GM12878 (cell line): Measurements from ENCODE around the gene P2RX7. TPM values are rescaled to one million over a fixed set of nuclear protein-coding genes. Genes with fewer than 3 reads are reported as not detected.
A peak's percentile ranks its signal among the peaks of the same experiment; 100 is the strongest.

Experiments used
- ASH2L ChIP-seq: fragments of 300-600, 200-600 bp; sonication (generic); IDR thresholded peaks from 2 replicates; pipeline ENCODE4 v1.6.1; 2017; ENCODE audit warnings: low read depth, mild to moderate bottlenecking, borderline replicate concordance
- BACH1 ChIP-seq: fragments of 450-650 bp; IDR thresholded peaks from 2 replicates; pipeline ENCODE4 v1.6.1; 2017; ENCODE audit warnings: mild to moderate bottlenecking, borderline replicate concordance
- BHLHE40 ChIP-seq, 2 experiments: fragments of 450-650 bp in 1 of 2; IDR thresholded peaks; 2 replicates each; pipeline ENCODE4 v1.6.1; 2011 to 2017; ENCODE audit warnings: low read depth in 2 of 2, borderline replicate concordance in 1 of 2, improper control_type of control experiment in 1 of 2, low read length in 1 of 2, mild to moderate bottlenecking in 1 of 2
- CHD2 ChIP-seq: IDR thresholded peaks from 2 replicates; pipeline ENCODE4 v1.6.1; 2011; ENCODE audit warnings: low read depth, low read length, improper control_type of control experiment, borderline replicate concordance
- FOS ChIP-seq: IDR thresholded peaks from 3 replicates; pipeline ENCODE4 v1.6.1; 2011; ENCODE audit warnings: borderline replicate concordance; ENCODE audit not compliant: insufficient read length; ENCODE audit errors: extremely low read depth
- HDAC2 ChIP-seq: fragments of 200-600 bp; sonication (generic); IDR thresholded peaks from 2 replicates; pipeline ENCODE4 v1.6.1; 2017
- IKZF1 ChIP-seq: fragments of 450-650 bp; conservative IDR thresholded peaks from 2 replicates; pipeline ENCODE4 v1.6.1; 2017; ENCODE audit warnings: antibody characterized with exemption, mild to moderate bottlenecking
- KDM1A ChIP-seq: fragments of 200-600 bp; sonication (generic); IDR thresholded peaks from 2 replicates; pipeline ENCODE4 v1.6.1; 2016; ENCODE audit warnings: borderline replicate concordance
- NFXL1 ChIP-seq: fragments of 450-650 bp; IDR thresholded peaks from 2 replicates; pipeline ENCODE4 v1.6.1; 2017; ENCODE audit warnings: antibody characterized with exemption, mild to moderate bottlenecking, borderline replicate concordance
- NFYB ChIP-seq: IDR thresholded peaks from 2 replicates; pipeline ENCODE4 v1.6.1; 2011; ENCODE audit warnings: low read depth, mild to moderate bottlenecking, low read length, improper control_type of control experiment, moderate library complexity; ENCODE audit not compliant: insufficient read depth
- NR2C2 ChIP-seq: IDR thresholded peaks from 2 replicates; pipeline ENCODE4 v1.6.1; 2011; ENCODE audit warnings: borderline replicate concordance, low read depth; ENCODE audit not compliant: control insufficient read depth, insufficient read length
- PAX8 ChIP-seq: fragments of 450-650 bp; IDR thresholded peaks from 2 replicates; pipeline ENCODE4 v1.6.1; 2017; ENCODE audit warnings: mild to moderate bottlenecking, moderate library complexity
- SUPT20H ChIP-seq: IDR thresholded peaks from 2 replicates; pipeline ENCODE4 v1.6.1; 2011; ENCODE audit warnings: low read depth, mild to moderate bottlenecking, low read length, moderate library complexity, borderline replicate concordance; ENCODE audit not compliant: control insufficient read depth
- SUZ12 ChIP-seq: fragments of 200-600 bp; sonication (generic); IDR thresholded peaks from one replicate; pipeline ENCODE4 v1.6.1; 2018; ENCODE audit warnings: antibody characterized with exemption, mild to moderate bottlenecking; ENCODE audit not compliant: unreplicated experiment
- WRNIP1 ChIP-seq: IDR thresholded peaks from 2 replicates; pipeline ENCODE4 v1.6.1; 2011; ENCODE audit warnings: low read depth, low read length, improper control_type of control experiment, borderline replicate concordance
- ZNF207 ChIP-seq: fragments of 450-650 bp; IDR thresholded peaks from 2 replicates; pipeline ENCODE4 v1.6.1; 2014; ENCODE audit warnings: antibody characterized with exemption, mild to moderate bottlenecking, borderline replicate concordance
- ZNF384 ChIP-seq: IDR thresholded peaks from 2 replicates; pipeline ENCODE4 v1.6.1; 2012; ENCODE audit warnings: low read depth, mild to moderate bottlenecking, low read length, improper control_type of control experiment, borderline replicate concordance
- polyA plus RNA-seq, 11 experiments: library from polyadenylated mRNA; depleted of rRNA in 4 of 11; unstranded in 6 of 11; stranded (reverse) in 5 of 11; fragments of >200 nt; fragmentation: Nextera tagmentation in 4 of 11; fragmentation: Illumina TruSeq in 1 of 11; extraction: Ambion mirVana in 4 of 11; extraction: Trizol in 1 of 11; gene quantifications; 1 replicate in 1 of 11; 2 replicates in 10 of 11; pipeline versions ENCODE4 v1.2.1 to v1.2.3, GENCODE V29; 2011 to 2016; ENCODE audit warnings: inconsistent platforms in 2 of 11, missing spikeins in 2 of 11, low read depth in 1 of 11
- total RNA-seq, 4 experiments: library from RNA; depleted of rRNA in 3 of 4; stranded (reverse); fragments of >200 nt in 3 of 4; fragmentation: Illumina TruSeq in 1 of 4; extraction: Trizol in 1 of 4; gene quantifications; 2 replicates each; pipeline versions ENCODE4 v1.2.1 to v1.2.3, GENCODE V29; 2013 to 2021
- TF ChIP-seq, protein P1 (sequence below): fragments of 450-650 bp; conservative IDR thresholded peaks from 2 replicates; pipeline ENCODE4 v1.6.1; 2017; ENCODE audit warnings: mild to moderate bottlenecking, moderate library complexity
- TF ChIP-seq, protein P2 (sequence below): fragments of 450-650 bp; IDR thresholded peaks from 2 replicates; pipeline ENCODE4 v1.6.1; 2017; ENCODE audit warnings: mild to moderate bottlenecking, moderate library complexity
- TF ChIP-seq, protein P3 (sequence below): IDR thresholded peaks from 2 replicates; pipeline ENCODE4 v1.6.1; 2012; ENCODE audit warnings: low read depth, low read length, improper control_type of control experiment
- TF ChIP-seq, protein P4 (sequence below): fragments of 450-650 bp; IDR thresholded peaks from 2 replicates; pipeline ENCODE4 v1.6.1; 2016; ENCODE audit warnings: mild to moderate bottlenecking

Gene P2RX7
- total and polyA plus RNA-seq, 10 of the 15 experiments (the other 5 are each of a cell fraction or from before 2014, with no cell fraction given) = 0.74 to 2.6 (median 1.5) TPM

DNA sequence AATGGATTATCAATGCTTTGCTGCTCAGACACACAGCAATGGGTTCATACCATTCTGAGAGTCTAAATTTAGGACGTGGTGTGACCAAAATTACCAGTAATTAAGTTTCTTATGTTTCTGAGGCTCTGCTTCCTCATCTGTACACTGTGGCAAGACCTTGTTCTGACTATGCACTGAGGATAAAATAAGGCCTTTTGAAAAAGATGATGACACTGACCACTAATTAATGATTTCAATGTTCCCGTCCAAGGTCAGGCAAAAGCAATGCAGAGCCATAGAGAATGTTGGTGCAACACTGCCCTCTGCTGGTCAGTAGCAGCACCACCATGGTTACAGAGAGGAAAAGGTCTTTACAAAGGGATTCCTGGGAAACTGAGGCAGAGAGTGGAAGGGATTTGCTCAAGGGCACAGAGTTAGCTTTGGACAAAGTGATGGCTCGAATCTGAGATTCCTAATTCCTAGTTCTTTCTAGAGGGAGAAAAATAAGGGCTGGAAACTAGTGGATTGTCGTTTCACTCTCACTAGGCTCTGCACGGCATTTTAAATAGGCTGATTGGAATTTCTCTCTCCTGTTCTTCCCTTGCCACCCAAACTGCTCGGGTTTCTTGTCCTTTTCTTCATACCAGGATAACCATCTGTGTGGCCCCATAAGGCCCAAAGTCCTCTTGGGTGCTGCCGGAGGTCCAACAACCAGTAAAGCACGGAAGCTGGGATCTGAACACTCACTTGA lies 22.3 kb upstream of the P2RX7 start (continued):
- TF ChIP-seq, protein P1, sequence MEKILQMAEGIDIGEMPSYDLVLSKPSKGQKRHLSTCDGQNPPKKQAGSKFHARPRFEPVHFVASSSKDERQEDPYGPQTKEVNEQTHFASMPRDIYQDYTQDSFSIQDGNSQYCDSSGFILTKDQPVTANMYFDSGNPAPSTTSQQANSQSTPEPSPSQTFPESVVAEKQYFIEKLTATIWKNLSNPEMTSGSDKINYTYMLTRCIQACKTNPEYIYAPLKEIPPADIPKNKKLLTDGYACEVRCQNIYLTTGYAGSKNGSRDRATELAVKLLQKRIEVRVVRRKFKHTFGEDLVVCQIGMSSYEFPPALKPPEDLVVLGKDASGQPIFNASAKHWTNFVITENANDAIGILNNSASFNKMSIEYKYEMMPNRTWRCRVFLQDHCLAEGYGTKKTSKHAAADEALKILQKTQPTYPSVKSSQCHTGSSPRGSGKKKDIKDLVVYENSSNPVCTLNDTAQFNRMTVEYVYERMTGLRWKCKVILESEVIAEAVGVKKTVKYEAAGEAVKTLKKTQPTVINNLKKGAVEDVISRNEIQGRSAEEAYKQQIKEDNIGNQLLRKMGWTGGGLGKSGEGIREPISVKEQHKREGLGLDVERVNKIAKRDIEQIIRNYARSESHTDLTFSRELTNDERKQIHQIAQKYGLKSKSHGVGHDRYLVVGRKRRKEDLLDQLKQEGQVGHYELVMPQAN = no peak
- TF ChIP-seq SUPT20H = no peak
- TF ChIP-seq KDM1A = no peak
- no peak for TF ChIP-seq ASH2L
- TF ChIP-seq, protein P2, sequence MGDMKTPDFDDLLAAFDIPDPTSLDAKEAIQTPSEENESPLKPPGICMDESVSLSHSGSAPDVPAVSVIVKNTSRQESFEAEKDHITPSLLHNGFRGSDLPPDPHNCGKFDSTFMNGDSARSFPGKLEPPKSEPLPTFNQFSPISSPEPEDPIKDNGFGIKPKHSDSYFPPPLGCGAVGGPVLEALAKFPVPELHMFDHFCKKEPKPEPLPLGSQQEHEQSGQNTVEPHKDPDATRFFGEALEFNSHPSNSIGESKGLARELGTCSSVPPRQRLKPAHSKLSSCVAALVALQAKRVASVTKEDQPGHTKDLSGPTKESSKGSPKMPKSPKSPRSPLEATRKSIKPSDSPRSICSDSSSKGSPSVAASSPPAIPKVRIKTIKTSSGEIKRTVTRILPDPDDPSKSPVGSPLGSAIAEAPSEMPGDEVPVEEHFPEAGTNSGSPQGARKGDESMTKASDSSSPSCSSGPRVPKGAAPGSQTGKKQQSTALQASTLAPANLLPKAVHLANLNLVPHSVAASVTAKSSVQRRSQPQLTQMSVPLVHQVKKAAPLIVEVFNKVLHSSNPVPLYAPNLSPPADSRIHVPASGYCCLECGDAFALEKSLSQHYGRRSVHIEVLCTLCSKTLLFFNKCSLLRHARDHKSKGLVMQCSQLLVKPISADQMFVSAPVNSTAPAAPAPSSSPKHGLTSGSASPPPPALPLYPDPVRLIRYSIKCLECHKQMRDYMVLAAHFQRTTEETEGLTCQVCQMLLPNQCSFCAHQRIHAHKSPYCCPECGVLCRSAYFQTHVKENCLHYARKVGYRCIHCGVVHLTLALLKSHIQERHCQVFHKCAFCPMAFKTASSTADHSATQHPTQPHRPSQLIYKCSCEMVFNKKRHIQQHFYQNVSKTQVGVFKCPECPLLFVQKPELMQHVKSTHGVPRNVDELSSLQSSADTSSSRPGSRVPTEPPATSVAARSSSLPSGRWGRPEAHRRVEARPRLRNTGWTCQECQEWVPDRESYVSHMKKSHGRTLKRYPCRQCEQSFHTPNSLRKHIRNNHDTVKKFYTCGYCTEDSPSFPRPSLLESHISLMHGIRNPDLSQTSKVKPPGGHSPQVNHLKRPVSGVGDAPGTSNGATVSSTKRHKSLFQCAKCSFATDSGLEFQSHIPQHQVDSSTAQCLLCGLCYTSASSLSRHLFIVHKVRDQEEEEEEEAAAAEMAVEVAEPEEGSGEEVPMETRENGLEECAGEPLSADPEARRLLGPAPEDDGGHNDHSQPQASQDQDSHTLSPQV = no peak
- TF ChIP-seq, protein P3, sequence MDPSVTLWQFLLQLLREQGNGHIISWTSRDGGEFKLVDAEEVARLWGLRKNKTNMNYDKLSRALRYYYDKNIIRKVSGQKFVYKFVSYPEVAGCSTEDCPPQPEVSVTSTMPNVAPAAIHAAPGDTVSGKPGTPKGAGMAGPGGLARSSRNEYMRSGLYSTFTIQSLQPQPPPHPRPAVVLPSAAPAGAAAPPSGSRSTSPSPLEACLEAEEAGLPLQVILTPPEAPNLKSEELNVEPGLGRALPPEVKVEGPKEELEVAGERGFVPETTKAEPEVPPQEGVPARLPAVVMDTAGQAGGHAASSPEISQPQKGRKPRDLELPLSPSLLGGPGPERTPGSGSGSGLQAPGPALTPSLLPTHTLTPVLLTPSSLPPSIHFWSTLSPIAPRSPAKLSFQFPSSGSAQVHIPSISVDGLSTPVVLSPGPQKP = no peak
- TF ChIP-seq NR2C2 = no peak
- no peak for TF ChIP-seq ZNF384
- TF ChIP-seq WRNIP1 = no peak; the same call in 1 of the 2 replicates
- no peak for TF ChIP-seq ZNF207
- TF ChIP-seq CHD2 = no peak
- no peak for TF ChIP-seq BACH1
- no peak for TF ChIP-seq SUZ12
- TF ChIP-seq, protein P4, sequence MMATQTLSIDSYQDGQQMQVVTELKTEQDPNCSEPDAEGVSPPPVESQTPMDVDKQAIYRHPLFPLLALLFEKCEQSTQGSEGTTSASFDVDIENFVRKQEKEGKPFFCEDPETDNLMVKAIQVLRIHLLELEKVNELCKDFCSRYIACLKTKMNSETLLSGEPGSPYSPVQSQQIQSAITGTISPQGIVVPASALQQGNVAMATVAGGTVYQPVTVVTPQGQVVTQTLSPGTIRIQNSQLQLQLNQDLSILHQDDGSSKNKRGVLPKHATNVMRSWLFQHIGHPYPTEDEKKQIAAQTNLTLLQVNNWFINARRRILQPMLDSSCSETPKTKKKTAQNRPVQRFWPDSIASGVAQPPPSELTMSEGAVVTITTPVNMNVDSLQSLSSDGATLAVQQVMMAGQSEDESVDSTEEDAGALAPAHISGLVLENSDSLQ = peak; percentile 6; the same call in 1 of the 2 replicates
- no peak for TF ChIP-seq FOS
- peak; percentile 53; the same call in 1 of the 2 replicates for TF ChIP-seq IKZF1
- no peak for TF ChIP-seq NFXL1
- TF ChIP-seq BHLHE40 (IDR thresholded peaks at IDR 0.05; ENCODE audit: borderline replicate concordance in 1 of 2, low read depth in 2 of 2, low read length in 1 of 2) = peak; percentile 65 to 79; a peak in 3 of 4 replicates
- no peak for TF ChIP-seq HDAC2
- no peak for TF ChIP-seq NFYB
- no peak for TF ChIP-seq PAX8
